NCI-H446 treated with DMSO at 0.1 percent for 48 hours (cell line): ENCODE data around the gene OSM.
A peak's percentile ranks its signal among the peaks of the same experiment; 100 is the strongest.
"Not testable (repeated sequence)": the region's sequence is repeated elsewhere in the genome, so short reads cannot be mapped to it uniquely, and the experiment has no call there.

Experiments
- DNase-seq: peaks from one replicate; lab custom pipeline; 2025; lab: John Stamatoyannopoulos, UW

Gene OSM

GRCh38 chr22:30244641-30245040, 22.0 kb downstream of the OSM start:
- no peak for DNase-seq

- DNase-seq: no peak
Observed at GRCh38 chr22:30244066-30244465, 22.6 kb downstream of the OSM start.

GRCh38 chr22:30243661-30244060, 23.0 kb downstream of the OSM start:
- DNase-seq: no peak

- DNase-seq: no peak
Observed at GRCh38 chr22:30241576-30242371, 24.9 kb downstream of the OSM start.

- no peak for DNase-seq
Observed at GRCh38 chr22:30240541-30241417, 25.9 kb downstream of the OSM start.

- no peak for DNase-seq
Observed at GRCh38 chr22:30239488-30240405, 26.9 kb downstream of the OSM start.

GRCh38 chr22:30238661-30239487, 27.8 kb downstream of the OSM start:
- DNase-seq: no peak

GRCh38 chr22:30238136-30238535, 28.5 kb downstream of the OSM start:
- DNase-seq: no peak

- DNase-seq: no peak
Observed at GRCh38 chr22:30236875-30237274, 29.8 kb downstream of the OSM start.

GRCh38 chr22:30235687-30236170, 30.9 kb downstream of the OSM start:
- DNase-seq: no peak

GRCh38 chr22:30234786-30235470, 31.7 kb downstream of the OSM start:
- peak; percentile 13 for DNase-seq

GRCh38 chr22:30234325-30234724, 32.3 kb downstream of the OSM start:
- DNase-seq: not testable (repeated sequence)

GRCh38 chr22:30233582-30233981, 33.1 kb downstream of the OSM start:
- no peak for DNase-seq

- no peak for DNase-seq
Observed at GRCh38 chr22:30232716-30233218, 33.9 kb downstream of the OSM start.

- DNase-seq: no peak
Observed at GRCh38 chr22:30230787-30231461, 35.7 kb downstream of the OSM start.

- no peak for DNase-seq
Observed at GRCh38 chr22:30230330-30230729, 36.3 kb downstream of the OSM start.

- no peak for DNase-seq
Observed at GRCh38 chr22:30228509-30229359, 37.9 kb downstream of the OSM start.

- no peak for DNase-seq
Observed at GRCh38 chr22:30227438-30228228, 39.0 kb downstream of the OSM start.
